GM18951 (cell line): ENCODE measurements around the gene GLYATL2.

Experiments
- POLR2A ChIP-seq: IDR thresholded peaks from 4 replicates; pipeline ENCODE4 v1.6.1; 2011; ENCODE audit warnings: mild to moderate bottlenecking; ENCODE audit not compliant: insufficient read length, insufficient read depth; ENCODE audit errors: extremely low read depth
- in situ Hi-C: fragments of 300-500 bp; cut with MboI; formaldehyde crosslinking; loops from one replicate; pipeline ENCODE4 v1.12.0; 2022; ENCODE audit warnings: low sequenced_read_pairs, mixed read lengths, inconsistent platforms; ENCODE audit not compliant: unreplicated experiment

The GLYATL2 gene

DNA sequence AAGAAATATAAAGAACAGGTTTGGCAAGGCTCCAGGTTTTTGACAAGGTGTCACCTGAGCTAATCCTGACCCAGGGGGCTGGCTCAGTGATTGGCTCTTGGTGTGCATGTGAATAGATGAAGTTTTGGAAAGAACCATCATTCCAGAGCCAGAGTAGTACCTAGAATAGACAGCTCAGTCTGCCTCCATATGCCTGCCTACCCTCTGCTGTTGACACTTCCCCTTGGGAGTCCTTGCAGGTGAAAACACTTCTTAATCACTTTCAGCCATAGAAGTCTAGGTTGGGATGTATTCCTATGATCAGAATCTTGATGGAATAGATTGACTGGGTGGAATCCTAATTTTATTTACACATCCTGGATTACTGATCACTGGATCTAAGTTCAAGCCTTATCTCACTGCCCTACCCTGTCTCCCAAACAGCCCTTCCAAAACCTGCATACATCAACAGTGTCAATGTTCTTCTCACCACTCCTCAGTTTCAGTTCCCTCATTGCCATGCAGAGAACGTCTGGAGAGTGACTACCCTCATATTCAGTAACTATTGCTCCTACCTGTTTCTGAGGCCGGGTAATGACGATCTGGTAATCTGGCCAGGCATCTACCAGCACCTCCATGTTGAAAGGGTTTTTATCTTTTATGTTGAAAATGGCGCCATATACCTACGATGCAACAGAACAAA, 6.7 kb downstream of the GLYATL2 start:
- in situ Hi-C loops: no loop called here
- no peak for TF ChIP-seq POLR2A

DNA sequence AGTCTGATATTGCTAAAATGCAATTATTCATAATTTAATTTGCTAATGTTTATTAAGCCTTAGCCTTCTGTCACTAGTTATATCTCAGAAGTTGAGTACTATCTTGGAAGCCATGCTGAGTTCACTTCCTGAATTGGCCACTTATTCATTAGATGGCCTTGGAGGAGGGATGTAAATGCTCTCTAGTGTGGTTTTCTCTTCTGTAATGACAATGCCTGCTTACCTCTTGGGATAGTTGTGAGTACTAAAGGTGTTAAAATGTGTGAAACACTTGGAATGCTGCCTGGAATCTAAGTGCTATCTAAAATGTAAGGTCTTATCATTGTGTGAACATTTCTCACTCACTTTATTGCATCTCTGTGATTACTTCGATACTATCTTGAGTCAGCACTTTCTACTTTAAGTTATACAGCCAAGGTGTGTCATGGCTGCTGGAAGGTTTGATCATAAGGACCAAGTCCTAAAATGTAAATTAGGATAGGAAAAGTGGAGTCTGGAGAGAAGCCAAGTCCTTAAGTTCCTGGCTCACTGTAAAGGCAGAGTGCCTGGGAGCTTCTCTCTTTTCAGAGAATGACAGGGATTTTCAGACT, 12.4 kb downstream of the GLYATL2 start:
- in situ Hi-C loops: no loop called here
- no peak for TF ChIP-seq POLR2A

DNA sequence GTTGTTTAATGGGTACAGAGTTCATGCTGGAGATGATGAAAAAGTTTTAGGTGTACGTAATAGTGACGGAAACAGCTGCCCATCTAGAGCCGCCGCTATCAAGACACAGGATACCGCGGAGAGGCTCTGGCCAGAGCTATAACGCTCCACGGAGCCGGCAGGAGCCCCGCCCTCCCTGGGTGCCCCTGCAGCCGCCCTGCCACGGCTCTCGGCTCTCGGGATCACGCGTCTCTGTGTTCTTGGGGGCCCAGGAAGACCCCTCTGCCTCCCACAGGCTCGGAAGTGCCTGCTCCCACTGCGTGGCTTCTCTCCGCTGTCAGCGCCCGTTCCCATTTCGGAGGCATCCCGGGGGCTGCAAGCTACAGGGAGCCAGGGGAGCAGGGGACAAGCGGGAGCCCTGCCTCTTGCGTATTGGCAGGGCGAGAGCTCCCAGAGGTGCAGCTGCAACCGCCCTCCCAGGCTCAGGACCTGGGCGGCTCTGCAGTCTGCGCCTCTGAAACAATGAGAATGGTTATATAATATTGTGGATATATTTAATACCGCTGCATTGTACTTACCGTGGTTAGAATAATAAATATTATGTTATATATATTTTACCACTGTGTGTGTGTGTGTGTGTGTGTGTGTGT, 13.7 kb downstream of the GLYATL2 start:
- in situ Hi-C loops: no loop called here
- no peak for TF ChIP-seq POLR2A

DNA sequence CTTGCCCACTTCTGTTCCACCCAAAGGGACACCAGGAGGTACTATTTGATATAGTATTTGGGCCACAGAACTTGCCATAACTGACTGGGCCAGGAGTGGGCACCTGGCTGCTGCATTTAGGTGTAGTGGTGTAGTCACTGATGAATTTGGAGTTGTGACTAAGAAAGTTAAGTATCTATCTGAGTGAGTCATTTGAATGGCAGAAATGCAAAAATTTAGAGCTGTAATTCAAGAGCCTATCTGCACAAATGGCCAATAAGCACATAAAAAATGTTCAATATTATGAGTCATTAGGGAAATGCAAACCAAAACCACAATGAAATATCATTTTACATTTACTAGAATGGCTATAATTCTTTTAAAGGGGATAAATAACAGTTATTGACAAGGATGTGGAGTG, 14.7 kb downstream of the GLYATL2 start:
- TF ChIP-seq POLR2A: no peak
- in situ Hi-C loops: no loop called here

DNA sequence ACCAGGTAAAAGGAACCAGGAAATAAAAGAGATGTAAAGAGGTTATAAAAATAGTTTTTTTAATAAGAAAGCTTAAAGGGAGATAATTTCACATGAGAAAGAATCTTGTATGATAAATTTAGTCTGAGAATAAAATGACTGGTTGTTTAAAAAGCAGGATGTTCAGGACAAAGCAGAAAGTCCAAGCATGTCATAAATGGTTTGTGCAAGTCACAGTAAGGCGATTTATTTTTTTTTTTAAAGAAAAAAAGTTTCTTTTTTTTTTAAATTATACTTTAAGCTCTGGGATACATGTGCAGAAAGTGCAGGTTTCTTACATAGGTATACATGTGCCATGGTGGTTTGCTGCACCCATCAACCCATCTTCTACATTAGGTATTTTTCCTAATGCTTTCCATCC, 30.8 kb downstream of the GLYATL2 start:
- TF ChIP-seq POLR2A: no peak
- in situ Hi-C loops: no loop called here

DNA sequence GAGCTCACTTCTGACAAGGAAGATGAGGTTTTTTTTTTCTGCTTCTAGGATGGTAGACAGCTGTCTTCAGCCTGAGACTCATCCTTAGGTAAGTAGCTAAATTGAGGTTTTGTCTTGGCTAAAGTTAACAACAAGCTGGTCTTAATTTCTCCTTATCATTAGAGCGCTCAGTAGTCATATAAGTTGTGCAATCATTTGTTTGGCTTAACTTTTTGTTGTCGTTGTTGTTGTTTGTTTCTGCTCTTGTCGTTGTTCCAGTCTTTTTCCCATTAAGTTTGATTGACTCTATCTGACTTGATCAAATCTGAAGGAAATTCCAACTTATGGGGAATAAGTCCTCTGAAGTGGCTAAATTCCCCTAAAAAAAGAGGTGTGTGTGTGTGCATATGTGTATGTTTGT, 33.0 kb downstream of the GLYATL2 start:
- in situ Hi-C loops: no loop called here
- TF ChIP-seq POLR2A: no peak

DNA sequence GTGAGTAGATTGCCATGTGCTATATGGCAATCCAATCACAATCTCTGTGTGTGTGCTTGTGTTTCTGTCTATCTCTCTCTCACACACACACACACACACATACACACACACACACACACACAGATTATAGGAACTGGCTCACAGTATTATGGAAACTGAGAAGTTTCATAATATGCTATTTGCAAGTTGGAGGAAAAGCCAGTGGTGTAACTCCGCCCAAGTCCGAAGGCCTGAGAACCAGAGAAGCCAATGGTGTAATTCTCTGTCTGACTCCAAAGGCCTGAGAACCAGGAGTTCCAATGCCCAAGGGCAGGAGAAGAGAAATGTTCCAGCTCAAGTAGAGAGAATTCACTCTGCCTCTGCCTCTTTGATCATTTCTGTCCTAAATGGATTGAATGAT, 37.2 kb downstream of the GLYATL2 start:
- TF ChIP-seq POLR2A: no peak
- in situ Hi-C loops: no loop called here

DNA sequence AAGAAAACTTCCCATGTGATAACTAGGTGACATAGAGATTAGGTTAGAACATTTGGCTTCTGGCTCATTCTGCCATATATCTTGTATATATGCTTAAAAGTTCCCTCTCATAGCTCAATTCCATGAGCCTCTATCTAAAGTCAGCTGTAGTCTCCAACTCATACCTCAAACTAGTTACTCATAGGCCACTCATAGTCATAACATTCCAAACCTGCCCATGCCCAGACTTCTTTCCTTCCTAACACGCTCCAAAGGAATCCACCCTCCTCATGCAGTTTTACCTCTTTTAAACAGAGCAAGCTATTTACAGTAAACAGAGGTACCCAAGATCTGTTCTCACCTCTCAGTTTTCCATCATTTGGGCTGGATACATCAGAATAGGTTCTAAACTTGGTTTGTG, 39.4 kb downstream of the GLYATL2 start:
- in situ Hi-C loops: no loop called here
- TF ChIP-seq POLR2A: no peak

DNA sequence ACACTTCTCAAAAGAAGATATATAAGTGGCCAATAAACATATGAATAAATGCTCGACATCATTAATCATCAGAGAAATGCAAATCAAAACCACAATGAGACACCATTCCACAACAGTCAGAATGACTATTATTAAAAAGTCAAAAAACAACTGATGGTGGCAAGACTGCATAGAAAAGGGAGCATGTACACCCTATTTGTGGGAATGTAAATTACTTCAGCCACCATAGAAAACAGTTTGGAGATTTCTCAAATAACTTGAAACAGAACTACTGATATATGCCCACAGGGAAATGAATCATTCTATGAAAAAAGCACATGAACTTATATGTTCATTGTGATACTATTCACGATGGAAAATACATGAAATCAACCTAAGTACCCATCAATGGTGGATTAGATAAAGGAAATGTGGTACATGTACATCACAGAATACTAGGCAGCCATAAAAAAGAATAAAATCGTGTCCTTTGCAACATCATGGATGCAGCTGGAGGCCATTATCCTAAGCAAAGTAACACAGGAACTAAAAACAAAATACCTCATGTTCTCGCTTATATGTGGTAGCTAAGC, 42.4 kb downstream of the GLYATL2 start:
- no peak for TF ChIP-seq POLR2A
- in situ Hi-C loops: no loop called here

DNA sequence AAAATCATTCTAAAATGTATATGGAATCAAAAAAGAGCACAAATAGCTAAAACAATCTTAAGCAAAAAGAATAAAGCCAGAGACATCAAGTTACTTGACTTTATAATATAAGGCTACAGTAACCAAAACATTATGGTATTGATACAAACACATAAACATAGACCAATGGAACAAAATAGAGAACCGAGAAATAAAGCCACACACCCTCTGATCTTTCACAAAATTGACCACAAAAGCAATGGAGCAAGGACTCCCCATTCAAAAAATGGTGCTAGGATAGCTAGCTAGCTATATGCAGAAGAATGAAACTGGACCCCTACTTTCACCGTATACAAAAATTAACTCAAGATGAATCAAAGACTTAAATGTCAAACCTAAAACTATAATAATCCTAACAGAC, 43.2 kb downstream of the GLYATL2 start:
- in situ Hi-C loops: no loop called here
- TF ChIP-seq POLR2A: no peak

DNA sequence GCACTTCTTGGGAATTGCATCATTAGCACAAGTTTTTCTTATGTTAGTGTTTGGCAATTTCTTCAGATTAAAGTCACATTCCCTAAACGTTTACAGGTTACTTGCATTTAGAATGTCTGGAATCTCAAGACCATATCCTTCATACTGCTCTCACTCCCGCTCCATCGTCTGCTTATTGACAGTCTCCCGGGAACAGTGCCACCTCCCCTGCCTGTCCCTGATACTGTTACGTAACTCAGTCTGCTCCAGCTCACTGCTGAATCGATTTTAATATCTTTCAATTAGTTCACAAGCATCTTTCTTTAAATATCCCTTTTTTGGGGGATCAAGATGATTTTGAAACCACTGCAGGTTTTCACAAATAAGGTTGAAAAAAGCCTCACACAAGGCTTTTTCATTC, 48.2 kb downstream of the GLYATL2 start:
- no peak for TF ChIP-seq POLR2A
- in situ Hi-C loops: no loop called here

DNA sequence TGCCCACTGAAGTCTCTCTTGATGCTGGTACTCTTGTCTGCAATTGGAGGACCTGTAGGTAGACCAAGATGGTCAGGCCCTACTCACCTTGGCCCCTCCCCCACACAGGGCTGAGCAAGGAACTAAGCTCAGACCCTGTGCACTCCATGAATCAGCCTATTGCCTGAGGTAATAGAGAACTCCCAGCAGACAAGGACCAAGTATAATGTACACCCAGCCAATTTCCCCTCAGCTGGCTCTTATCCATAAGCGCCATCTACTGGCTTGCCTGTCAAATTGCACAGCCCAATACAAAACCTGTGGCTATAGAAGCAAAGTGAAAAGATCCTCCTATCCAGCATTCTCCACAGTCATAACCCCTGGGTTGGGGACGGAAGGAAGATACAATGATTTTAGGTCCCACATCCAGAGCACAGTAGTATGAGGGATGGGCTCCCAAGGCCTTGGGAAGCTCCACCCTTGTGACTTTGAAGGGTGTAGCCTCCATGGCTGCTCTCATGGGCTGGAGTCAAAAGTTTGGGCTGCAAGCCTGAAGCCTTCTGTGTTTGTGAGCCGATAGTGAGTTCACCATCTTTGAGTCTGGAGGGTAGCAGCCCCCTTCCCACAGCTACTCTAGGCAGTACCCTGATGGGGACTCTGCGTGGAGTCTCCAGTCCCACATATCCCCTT, 56.0 kb downstream of the GLYATL2 start:
- in situ Hi-C loops: no loop called here

DNA sequence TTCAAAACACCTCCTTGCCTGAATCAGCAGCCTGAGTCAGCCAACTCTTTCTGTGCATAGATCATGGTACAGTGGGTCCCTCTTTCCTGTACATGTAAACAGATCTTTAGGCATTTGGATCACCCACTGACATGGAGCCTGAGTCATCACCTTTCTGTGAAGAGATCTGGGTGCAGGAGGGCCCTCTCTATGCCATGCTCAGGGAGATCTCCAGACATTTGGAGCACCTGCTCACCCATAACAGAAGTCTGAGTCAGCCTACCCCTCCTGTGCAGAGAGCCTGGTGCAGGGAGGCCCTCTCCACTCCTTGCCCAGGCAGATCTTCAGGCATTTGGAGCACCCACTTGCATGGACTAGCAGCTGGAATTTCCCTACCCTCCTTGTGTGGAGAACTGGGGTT, 56.6 kb downstream of the GLYATL2 start:
- no peak for TF ChIP-seq POLR2A
- in situ Hi-C loops: no loop called here

More for the DNA sequence above, 56.0 kb downstream of the GLYATL2 start:
- TF ChIP-seq POLR2A: no peak
